ENCODE measurements around the gene NIPSNAP3A.

NIPSNAP3A gene

DNA sequence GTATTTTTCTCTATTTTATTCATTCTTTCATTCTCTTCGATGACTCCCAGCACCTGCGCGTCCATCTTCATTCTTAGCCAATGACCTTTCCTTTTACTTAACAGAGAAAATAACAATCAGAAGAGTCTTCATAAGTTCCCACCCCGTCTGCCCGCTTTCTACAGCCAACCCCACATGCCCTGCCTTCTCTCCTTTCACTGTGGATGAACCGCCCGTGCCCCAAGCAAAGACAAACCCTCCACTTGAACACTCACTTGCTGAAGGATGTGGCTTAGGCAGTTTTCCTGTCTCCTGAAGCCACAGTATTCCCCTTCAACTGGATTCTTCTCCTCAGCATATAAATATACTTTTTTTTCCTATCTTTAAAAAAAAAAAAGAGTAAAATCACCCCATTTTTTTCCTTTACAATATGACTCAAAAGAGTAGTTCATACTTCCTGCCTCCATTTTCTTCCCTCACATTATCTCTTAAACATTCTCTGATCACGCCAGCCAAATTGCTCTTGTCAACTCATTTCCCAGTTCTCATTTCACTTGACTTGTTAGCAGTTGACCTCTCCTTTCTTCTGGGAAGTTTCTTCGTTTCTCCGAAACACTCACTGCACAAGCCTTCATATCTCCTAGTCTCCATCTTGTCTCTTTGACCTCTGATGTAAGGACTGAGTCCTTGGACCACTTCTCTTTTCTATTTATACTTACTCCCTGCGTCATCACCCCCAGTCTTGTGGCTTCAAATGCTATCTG is 27.5 kb downstream of the NIPSNAP3A start:
- WGBS: 90% methylated on average over 11 of the region's 11 CpGs
- Histone ChIP-seq H3K9ac (ENCODE audit: low read depth, low read length) (no peak overlapping the region), H3K27me3 (ENCODE audit: insufficient read depth, low read length) (no peaks in the 10 kb centered on the region), H3K4me3 (ENCODE audit: low read length) (no peak overlapping the region), H3K9me3 (ENCODE audit: insufficient read depth, low read depth, low read length) (no peaks in the 10 kb centered on the region), H3K4me1 (ENCODE audit: insufficient read depth, low read length) (no peaks in the 10 kb centered on the region), H3K27ac (ENCODE audit: low read depth, low read length) (no peak overlapping the region), H3K36me3 (ENCODE audit: insufficient read depth, low read length) (no peaks in the 10 kb centered on the region)

DNA sequence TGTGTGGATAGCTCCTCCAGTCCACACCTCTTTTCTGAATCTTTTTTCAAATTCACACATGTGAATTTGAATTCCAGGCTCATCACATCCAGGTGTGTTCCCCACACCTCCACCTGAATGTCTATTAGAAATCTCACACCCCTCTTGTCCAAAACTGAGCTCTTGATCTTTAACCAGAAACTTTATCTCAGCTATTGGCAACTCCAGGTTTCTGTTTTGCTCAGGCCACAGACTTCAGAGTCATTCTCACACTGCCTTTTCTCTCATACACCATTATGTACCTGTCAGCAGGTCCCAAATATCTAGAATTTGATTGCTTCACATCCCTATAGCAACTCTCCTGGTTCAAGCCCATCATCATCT is 28.1 kb downstream of the NIPSNAP3A start:
- H3K27me3 ChIP-seq (ENCODE audit: insufficient read depth, low read length): no peaks in the 10 kb centered on the region
- no peak overlapping the region for H3K4me3 ChIP-seq (ENCODE audit: low read length)
- H3K9me3 ChIP-seq (ENCODE audit: insufficient read depth, low read depth, low read length): no peaks in the 10 kb centered on the region
- no peak overlapping the region for H3K27ac ChIP-seq (ENCODE audit: low read depth, low read length)
- no peaks in the 10 kb centered on the region for H3K36me3 ChIP-seq (ENCODE audit: insufficient read depth, low read length)
- H3K9ac ChIP-seq (ENCODE audit: low read depth, low read length): no peak overlapping the region
- no peaks in the 10 kb centered on the region for H3K4me1 ChIP-seq (ENCODE audit: insufficient read depth, low read length)

- Histone ChIP-seq H3K27me3 (ENCODE audit: insufficient read depth, low read length) (no peaks in the 10 kb centered on the region), H3K9me3 (ENCODE audit: insufficient read depth, low read depth, low read length) (no peaks in the 10 kb centered on the region), H3K27ac (ENCODE audit: low read depth, low read length) (no peak overlapping the region), H3K4me1 (ENCODE audit: insufficient read depth, low read length) (no peaks in the 10 kb centered on the region), H3K9ac (ENCODE audit: low read depth, low read length) (no peak overlapping the region), H3K36me3 (ENCODE audit: insufficient read depth, low read length) (no peaks in the 10 kb centered on the region), H3K4me3 (ENCODE audit: low read length) (no peak overlapping the region)
- 90% methylated on average over 2 of the region's 2 CpGs for WGBS
These were observed 28.5 kb downstream of the NIPSNAP3A start for GRCh38 chr9:104775976-104776375.

DNA sequence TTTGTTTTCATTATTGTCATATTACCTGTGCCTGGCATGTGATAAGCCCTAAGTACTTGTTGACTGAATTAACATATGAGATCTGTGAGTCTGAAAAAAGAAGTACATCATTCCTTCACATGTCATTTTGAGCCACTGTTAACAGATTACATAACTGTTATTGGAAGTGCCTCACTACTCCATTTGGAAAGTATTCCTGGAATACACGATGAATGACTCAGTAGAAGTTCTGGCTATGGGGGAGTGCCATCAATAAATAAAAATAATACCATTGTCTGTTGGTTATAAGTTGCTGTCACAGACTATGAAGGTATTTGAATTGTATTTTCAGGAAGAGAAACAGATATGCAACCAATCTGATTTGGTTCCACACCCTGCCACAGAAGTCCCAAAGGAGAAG is 29.3 kb downstream of the NIPSNAP3A start:
- no peak overlapping the region for H3K9ac ChIP-seq (ENCODE audit: low read depth, low read length)
- no peak overlapping the region for H3K27ac ChIP-seq (ENCODE audit: low read depth, low read length)
- no peaks in the 10 kb centered on the region for H3K27me3 ChIP-seq (ENCODE audit: insufficient read depth, low read length)
- WGBS: 100% methylated on average over 1 of the region's 1 CpG
- H3K9me3 ChIP-seq (ENCODE audit: insufficient read depth, low read depth, low read length): no peaks in the 10 kb centered on the region
- H3K4me1 ChIP-seq (ENCODE audit: insufficient read depth, low read length): no peaks in the 10 kb centered on the region
- no peaks in the 10 kb centered on the region for H3K36me3 ChIP-seq (ENCODE audit: insufficient read depth, low read length)
- H3K4me3 ChIP-seq (ENCODE audit: low read length): no peak overlapping the region

GRCh38 chr9:104778802-104779201 is 31.3 kb downstream of the NIPSNAP3A start:
- Histone ChIP-seq H3K27ac (ENCODE audit: low read depth, low read length) (no peak overlapping the region), H3K4me1 (ENCODE audit: insufficient read depth, low read length) (no peaks in the 10 kb centered on the region), H3K9ac (ENCODE audit: low read depth, low read length) (no peak overlapping the region), H3K4me3 (ENCODE audit: low read length) (no peak overlapping the region), H3K27me3 (ENCODE audit: insufficient read depth, low read length) (no peaks in the 10 kb centered on the region), H3K9me3 (ENCODE audit: insufficient read depth, low read depth, low read length) (no peaks in the 10 kb centered on the region), H3K36me3 (ENCODE audit: insufficient read depth, low read length) (peaks cover 4% of the 10 kb centered on the region; the same call in 1 of the 2 replicates)
- 89% methylated on average over 4 of the region's 4 CpGs for WGBS

GRCh38 chr9:104779334-104779733 is 31.9 kb downstream of the NIPSNAP3A start:
- H3K27ac ChIP-seq (ENCODE audit: low read depth, low read length): no peak overlapping the region
- H3K4me3 ChIP-seq (ENCODE audit: low read length): no peak overlapping the region
- peaks cover 4% of the 10 kb centered on the region; the same call in 1 of the 2 replicates for H3K36me3 ChIP-seq (ENCODE audit: insufficient read depth, low read length)
- H3K9ac ChIP-seq (ENCODE audit: low read depth, low read length): no peak overlapping the region
- H3K27me3 ChIP-seq (ENCODE audit: insufficient read depth, low read length): no peaks in the 10 kb centered on the region
- H3K4me1 ChIP-seq (ENCODE audit: insufficient read depth, low read length): no peaks in the 10 kb centered on the region
- no peaks in the 10 kb centered on the region for H3K9me3 ChIP-seq (ENCODE audit: insufficient read depth, low read depth, low read length)
- WGBS: 100% methylated on average over 1 of the region's 1 CpG

DNA sequence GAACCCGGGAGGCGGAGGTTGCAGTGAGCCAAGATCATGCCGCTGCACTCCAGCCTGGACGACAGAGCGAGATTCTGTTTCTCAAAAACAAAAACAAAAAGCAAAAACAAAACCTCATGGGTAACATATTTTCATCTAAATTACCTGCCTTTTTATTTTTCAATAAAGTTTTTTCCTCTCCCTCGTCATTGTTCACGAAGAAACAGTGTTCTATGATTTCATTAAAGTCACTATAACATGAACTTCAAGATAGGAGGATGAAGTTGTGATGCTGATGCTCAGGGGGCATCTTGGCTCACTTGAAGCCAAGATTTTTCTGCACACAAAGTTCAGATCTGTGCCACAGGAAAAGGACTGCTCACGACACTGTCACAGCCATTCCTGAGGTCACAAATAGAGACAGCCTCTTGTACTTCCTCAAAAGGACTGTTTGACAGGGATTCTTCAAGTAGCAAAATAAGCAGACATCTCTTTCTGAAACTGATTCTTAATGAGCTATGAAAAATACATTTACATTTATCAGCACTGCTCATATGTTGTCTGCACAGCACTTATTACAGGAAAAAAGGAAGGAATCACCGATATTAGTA is 32.6 kb downstream of the NIPSNAP3A start:
- no peaks in the 10 kb centered on the region for H3K9me3 ChIP-seq (ENCODE audit: insufficient read depth, low read depth, low read length)
- no peak overlapping the region for H3K9ac ChIP-seq (ENCODE audit: low read depth, low read length)
- H3K4me1 ChIP-seq (ENCODE audit: insufficient read depth, low read length): no peaks in the 10 kb centered on the region
- no peaks in the 10 kb centered on the region for H3K27me3 ChIP-seq (ENCODE audit: insufficient read depth, low read length)
- WGBS: 95% methylated on average over 8 of the region's 9 CpGs
- no peak overlapping the region for H3K27ac ChIP-seq (ENCODE audit: low read depth, low read length)
- peaks cover 5% of the 10 kb centered on the region; the same call in 1 of the 2 replicates for H3K36me3 ChIP-seq (ENCODE audit: insufficient read depth, low read length)
- no peak overlapping the region for H3K4me3 ChIP-seq (ENCODE audit: low read length)

GRCh38 chr9:104780796-104781395 is 33.4 kb downstream of the NIPSNAP3A start:
- no peak overlapping the region for H3K4me3 ChIP-seq (ENCODE audit: low read length)
- H3K27me3 ChIP-seq (ENCODE audit: insufficient read depth, low read length): no peaks in the 10 kb centered on the region
- no peaks in the 10 kb centered on the region for H3K9me3 ChIP-seq (ENCODE audit: insufficient read depth, low read depth, low read length)
- peaks cover 12% of the 10 kb centered on the region; the same call in 1 of the 2 replicates for H3K36me3 ChIP-seq (ENCODE audit: insufficient read depth, low read length)
- no peaks in the 10 kb centered on the region for H3K4me1 ChIP-seq (ENCODE audit: insufficient read depth, low read length)
- WGBS: 100% methylated on average over 1 of the region's 1 CpG
- no peak overlapping the region for H3K9ac ChIP-seq (ENCODE audit: low read depth, low read length)
- H3K27ac ChIP-seq (ENCODE audit: low read depth, low read length): no peak overlapping the region

GRCh38 chr9:104783588-104783987 is 36.1 kb downstream of the NIPSNAP3A start:
- H3K9me3 ChIP-seq (ENCODE audit: insufficient read depth, low read depth, low read length): no peaks in the 10 kb centered on the region
- 93% methylated on average over 4 of the region's 4 CpGs for WGBS
- H3K36me3 ChIP-seq (ENCODE audit: insufficient read depth, low read length): peaks cover 35% of the 10 kb centered on the region; the same call in 1 of the 2 replicates

DNA sequence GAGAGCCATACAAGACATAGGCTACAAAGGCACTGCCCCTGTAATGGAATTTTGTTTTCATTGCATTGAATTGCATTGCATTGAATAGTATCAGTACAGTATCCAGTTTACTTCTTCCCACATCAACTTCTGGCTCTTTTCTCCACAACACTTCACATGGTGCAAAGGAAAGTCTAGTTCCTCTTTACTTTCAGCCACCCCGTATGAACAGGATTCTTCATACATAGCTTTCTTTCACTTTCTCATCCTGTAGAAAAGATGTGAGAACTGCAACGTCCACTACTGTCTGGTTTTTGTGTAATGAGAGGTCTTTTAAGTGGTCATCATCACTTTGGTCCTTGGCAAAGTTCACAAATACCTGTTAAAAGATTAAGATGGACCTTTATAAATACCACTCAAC is 36.6 kb downstream of the NIPSNAP3A start:
- Histone ChIP-seq H3K9ac (ENCODE audit: low read depth, low read length) (no peak overlapping the region), H3K27ac (ENCODE audit: low read depth, low read length) (no peak overlapping the region), H3K4me3 (ENCODE audit: low read length) (no peak overlapping the region), H3K27me3 (ENCODE audit: insufficient read depth, low read length) (no peaks in the 10 kb centered on the region), H3K9me3 (ENCODE audit: insufficient read depth, low read depth, low read length) (no peaks in the 10 kb centered on the region), H3K36me3 (ENCODE audit: insufficient read depth, low read length) (peaks cover 40% of the 10 kb centered on the region; the same call in 1 of the 2 replicates), H3K4me1 (ENCODE audit: insufficient read depth, low read length) (no peaks in the 10 kb centered on the region)
- 90% methylated on average over 2 of the region's 2 CpGs for WGBS

More at GRCh38 chr9:104783588-104783987, 36.1 kb downstream of the NIPSNAP3A start:
- no peak overlapping the region for H3K9ac ChIP-seq (ENCODE audit: low read depth, low read length)
- no peak overlapping the region for H3K4me3 ChIP-seq (ENCODE audit: low read length)
- no peak overlapping the region for H3K27ac ChIP-seq (ENCODE audit: low read depth, low read length)
- H3K4me1 ChIP-seq (ENCODE audit: insufficient read depth, low read length): no peaks in the 10 kb centered on the region
- no peaks in the 10 kb centered on the region for H3K27me3 ChIP-seq (ENCODE audit: insufficient read depth, low read length)

DNA sequence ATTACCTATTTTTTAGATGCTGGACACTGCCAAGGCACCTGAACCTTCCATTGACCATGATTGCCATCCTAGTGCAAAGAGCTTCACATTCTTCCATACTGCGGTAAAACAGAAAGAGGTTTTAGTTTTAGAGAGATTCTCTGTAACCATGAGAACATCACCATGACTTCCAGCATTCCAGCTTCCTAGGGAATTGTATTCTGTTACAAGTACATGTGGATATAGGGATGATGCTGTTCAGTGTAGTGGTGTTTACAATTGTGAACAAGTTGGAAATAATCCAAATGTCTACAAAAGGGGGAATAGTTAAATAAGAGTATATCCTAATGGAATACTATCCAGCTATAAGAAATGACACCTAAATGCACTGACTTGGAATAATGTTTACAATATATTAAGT is 38.8 kb downstream of the NIPSNAP3A start:
- no CpG with 5 or more reads among the region's 1 CpG for WGBS
- no peak overlapping the region for H3K9ac ChIP-seq (ENCODE audit: low read depth, low read length)
- H3K27me3 ChIP-seq (ENCODE audit: insufficient read depth, low read length): no peaks in the 10 kb centered on the region
- no peak overlapping the region for H3K4me3 ChIP-seq (ENCODE audit: low read length)
- H3K36me3 ChIP-seq (ENCODE audit: insufficient read depth, low read length): peaks cover 55% of the 10 kb centered on the region
- H3K4me1 ChIP-seq (ENCODE audit: insufficient read depth, low read length): no peaks in the 10 kb centered on the region
- no peaks in the 10 kb centered on the region for H3K9me3 ChIP-seq (ENCODE audit: insufficient read depth, low read depth, low read length)
- H3K27ac ChIP-seq (ENCODE audit: low read depth, low read length): no peak overlapping the region
